ENCODE results near the gene CYP26C1. TPM values are rescaled to one million over a fixed set of nuclear protein-coding genes. Genes with fewer than 3 reads are reported as not detected.
"Not testable (repeated sequence)": the region's sequence is repeated elsewhere in the genome, so short reads cannot be mapped to it uniquely, and the experiment has no call there.

CYP26C1 gene
- polyA plus RNA-seq, 4 donors = 0.05 to 0.19 (median 0.12) TPM

DNA sequence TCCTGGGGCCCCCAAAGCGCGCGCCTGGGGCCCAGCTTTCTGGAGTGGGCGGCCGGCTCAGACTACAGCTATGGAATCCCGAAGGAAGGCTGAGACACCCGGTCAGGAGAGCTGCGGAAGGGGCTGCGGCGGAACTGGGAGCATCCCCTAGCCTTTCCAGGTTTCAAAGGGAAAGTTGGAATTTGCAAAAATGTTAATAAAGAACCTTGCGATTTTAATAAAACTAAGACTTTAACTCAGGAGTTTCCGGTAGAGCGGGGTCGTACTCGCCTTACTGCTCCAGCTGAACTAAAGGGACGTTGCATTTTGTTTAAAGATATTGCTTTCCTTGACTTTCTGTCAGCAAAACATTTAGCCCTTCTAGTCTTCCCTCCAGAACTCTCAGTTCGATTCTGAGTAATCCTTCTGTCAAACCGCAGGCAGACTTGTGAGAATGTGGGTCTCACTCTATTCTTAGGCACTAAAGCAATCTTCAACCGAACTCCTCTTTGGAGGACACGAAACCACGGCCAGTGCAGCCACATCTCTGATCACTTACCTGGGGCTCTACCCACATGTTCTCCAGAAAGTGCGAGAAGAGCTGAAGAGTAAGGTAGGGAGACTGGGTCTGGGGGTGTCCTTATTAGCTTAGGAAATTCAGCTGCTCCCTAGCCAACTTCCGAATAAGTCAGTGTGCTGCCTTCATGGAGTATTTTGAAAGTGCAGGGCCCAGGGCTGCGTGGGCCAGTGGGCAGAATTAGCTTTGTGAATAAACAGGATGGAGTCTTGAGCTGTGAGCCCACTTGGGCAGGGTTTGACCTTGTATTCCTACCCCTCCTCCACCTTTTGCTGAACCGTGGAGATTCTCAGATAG is 15.0 kb downstream of the CYP26C1 start:
- no peak for DNase-seq (ENCODE audit: low read depth in 4 of 4, low spot score in 2 of 4)

DNA sequence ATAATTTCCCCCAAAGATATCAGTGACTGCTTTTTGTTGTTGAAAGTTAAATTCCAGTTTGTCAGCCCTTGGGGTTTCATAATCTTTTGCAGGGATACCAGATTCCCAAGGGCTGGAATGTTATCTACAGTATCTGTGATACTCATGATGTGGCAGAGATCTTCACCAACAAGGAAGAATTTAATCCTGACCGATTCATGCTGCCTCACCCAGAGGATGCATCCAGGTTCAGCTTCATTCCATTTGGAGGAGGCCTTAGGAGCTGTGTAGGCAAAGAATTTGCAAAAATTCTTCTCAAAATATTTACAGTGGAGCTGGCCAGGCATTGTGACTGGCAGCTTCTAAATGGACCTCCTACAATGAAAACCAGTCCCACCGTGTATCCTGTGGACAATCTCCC is 16.3 kb downstream of the CYP26C1 start:
- no peak for DNase-seq (ENCODE audit: low read depth in 4 of 4, low spot score in 2 of 4)

DNA sequence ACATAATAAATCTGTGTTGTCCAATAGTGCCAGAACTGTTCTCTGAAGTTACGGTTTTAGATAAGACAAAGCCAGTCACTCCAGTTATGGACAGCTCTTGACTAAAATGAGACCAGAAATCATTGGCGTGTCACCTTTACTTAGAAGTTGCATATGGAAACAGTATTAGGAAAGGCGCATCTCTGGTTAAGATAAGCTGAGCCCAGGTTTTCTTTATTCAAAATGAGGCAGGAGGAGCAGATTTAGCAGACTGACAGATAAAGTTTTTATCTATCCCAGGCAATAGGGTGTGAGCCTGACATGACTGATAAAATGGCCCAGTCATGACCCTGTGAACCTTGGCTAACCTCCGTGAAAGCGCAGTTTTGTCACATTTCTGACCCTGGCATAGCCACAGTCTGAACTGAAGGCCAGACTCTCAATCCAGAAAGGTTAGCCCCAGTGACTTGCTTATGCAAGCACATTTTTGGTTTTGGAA is 17.3 kb downstream of the CYP26C1 start:
- no peak for DNase-seq (ENCODE audit: low read depth in 4 of 4, low spot score in 2 of 4)

DNA sequence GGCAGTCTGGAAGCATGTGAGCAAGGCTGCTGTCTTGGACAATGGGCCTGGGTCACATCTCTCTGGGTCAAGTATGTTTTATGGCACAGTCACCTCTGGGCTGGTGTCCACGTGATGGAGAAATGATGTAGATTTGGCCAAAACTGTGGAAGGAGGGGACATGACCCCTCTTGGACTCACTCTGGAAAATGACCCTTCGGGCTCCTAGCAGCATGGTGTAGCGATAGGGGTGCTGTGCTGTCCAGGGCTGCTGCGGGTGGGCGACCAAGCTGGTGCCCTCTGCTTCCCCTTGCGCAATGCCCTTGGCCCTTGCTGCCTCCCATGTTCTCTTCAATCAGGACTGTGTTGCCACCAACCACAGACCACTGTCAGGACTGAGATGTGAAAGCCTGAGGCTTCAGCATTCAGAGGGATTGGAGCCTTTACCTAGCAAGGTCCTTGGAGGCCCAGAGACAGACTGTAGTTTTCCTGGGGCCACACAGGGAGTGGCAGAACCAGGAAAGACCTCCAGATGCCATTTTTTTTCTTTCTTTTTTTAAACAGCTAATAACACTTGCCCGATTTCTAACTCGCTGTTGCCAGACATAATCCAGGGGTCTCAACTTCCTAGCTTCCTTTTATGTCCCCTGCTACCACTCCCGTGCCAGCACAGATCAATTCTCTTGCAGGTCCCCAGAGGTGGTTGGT is 19.2 kb downstream of the CYP26C1 start:
- DNase-seq (ENCODE audit: low read depth in 4 of 4, low spot score in 2 of 4) = no peak

DNA sequence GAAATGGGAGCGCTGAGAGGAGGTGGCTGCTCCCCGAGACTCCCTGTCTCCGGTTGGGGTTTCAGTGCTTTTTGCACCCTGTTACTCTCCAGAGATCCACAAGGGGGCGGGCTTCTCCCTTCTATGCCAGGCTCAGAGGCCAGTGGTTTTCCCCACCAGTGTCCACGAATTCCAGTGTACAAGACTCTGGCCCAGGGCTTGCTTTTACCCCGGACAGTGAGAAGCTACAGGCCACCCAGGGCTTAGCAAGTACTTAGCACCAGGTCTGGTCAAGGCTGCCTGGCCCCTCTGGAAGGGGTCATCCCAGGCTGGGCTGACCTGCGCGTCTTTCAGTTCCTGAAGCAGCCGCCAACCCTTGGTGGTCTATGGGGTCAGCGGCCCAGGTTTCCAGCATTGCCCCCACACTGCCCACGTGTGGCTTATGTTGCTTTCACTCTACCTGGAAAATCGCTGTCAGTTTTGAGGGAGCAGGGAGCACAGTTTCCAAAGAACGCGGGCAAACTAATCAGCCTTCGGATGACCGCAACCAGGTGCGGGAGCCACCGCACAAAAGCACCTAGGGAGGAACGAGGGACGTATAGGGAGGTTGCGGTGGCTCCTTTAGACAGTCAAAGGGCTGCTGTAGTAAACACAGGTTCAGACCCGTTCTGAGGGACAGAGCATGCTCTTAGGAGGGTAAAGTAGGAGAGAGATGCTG is 19.9 kb downstream of the CYP26C1 start:
- DNase-seq (ENCODE audit: low read depth in 4 of 4, low spot score in 2 of 4) = no peak

DNA sequence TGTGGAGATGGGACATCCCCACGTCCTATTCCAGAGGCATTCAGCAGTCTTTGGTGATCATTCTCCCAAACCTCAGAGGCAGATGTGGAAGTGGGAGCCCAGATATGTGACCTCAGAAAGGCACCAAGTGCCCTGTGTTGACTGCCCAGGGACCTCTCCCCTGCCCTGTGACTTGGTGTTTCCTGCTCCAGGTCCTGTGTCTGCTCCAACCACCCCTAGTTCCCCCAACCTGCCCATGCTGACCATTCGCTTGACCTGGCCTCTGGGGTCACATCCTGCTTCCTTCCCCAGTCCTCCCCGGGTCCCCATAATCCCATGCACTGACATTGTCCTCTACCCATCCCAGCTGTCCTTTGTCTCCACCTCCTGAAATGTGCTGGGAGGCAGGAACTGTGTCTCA is 20.7 kb downstream of the CYP26C1 start:
- no peak for DNase-seq (ENCODE audit: low read depth in 4 of 4, low spot score in 2 of 4)

DNA sequence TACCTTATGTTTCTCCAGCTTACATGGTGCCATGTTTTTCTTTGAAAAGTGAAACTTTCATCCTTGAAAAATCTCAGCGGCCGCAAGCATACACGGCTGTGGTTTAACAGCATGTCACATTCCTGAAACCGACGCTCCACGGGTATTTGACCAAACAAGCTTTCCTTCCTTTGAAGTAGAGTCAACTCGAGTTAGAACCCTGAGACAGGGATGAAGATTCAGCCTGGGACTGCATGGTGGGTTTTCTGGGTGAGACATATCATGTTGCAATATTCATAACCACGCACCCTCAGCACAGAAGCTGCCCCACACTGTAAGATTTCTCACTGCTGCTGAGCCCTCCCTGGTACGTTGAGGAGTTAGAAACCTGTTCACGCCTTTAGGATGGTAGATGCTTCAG is 21.2 kb downstream of the CYP26C1 start:
- DNase-seq (ENCODE audit: low read depth in 4 of 4, low spot score in 2 of 4) = no peak

DNA sequence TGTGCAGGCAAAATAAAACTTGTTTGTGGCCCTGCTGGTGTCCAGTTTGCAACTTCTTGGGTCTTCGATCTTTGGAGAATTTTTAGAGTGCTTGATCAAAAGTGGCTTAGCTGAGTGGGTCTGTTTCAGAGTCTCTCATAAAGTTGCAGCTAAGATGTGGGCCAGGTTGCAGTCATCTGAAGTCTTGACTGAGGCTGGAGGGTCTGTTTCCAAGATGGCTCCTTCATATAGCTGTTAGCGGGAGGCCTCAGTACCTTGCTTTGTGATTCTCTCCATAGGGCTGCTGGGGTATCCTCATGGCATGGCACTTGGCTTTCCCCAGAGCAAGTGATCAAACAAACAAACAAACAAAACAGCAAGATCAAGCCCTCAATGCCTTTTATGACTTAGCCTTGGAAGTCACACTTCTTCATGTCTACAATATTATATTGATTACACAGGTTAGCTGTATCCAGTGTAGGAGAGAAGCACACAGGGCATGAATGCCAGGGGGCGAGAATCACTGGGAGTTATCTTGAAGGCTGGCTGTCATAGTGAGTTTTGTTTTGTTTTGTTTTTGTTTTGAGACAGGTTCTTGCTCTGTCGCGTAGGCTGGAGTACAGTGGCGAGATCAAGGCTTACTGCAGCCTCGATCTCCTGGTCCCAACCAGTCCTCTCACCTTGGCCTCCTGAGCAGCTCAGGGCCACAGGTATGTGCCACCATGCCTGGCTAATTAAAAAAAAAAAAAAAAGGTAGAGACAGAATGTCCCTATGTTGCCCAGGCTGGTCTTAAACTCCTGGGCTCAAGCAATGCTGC is 23.3 kb downstream of the CYP26C1 start:
- no peak for DNase-seq (ENCODE audit: low read depth in 4 of 4, low spot score in 2 of 4)

DNA sequence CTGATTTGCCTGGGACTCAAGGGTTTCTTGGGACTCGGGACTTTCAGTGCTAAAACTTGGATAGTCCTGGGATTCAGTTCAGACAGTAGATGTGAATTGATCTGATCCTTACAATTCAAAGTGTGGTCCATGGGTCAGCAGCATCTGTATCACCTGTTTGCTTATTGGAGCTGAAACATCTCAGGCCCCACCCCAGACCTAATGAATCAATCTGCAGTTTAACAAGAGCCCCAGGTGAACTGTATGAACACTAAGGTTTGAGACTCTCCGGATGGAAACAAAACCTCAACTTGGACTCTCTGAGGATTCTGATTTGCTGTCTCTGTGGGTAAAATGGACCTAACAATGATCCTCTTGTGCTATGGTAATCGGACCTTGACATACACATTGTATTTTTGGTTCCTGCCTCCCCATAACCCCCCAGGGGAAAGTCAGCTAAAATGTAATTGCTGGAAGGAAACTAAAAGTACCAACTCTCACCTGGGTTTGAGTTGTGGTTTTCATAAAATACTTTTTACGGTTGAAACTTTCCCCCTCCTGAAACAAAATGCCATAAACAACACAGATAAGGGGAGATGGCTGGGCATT is 24.8 kb downstream of the CYP26C1 start:
- DNase-seq (ENCODE audit: low read depth in 4 of 4, low spot score in 2 of 4) = no peak

DNA sequence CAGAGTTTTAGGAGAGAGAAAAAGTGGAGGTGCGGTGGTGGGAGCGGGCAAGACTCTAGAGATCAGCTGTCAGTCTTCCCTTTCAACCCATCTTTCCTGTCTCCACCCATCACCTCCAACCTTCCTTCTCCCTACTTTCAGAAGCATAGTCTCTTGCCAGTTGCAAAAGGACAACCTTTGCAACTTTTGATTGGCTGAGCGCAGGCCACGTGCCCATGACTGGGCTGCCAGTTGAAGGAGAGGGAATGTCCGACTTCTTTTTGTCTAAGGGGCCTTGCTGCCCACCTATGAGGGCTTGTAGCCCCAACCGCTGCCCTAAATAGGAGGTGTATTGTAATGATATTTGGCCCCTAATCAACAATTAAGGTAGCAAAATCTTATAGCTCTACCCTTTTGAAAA is 25.7 kb downstream of the CYP26C1 start:
- no peak for DNase-seq (ENCODE audit: low read depth in 4 of 4, low spot score in 2 of 4)

DNA sequence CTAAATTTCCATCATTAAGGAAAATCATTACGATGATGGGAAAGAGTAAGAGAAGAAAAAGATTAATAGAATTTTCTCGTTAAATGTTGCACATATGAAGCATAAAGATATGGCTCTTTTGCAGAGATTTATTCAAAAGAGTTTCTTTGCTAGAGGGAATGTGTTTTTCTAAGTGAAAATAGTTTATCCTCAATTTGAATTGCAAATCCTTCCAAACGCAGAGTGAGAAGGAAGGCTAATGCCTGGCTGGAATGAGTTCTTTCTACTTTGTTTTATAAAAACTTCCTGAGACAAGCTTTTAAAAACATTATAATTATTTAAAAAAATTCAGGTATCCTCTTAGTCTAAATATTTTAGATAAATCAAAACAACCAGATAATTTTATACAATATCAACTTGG is 27.2 kb downstream of the CYP26C1 start:
- DNase-seq (ENCODE audit: low read depth in 4 of 4, low spot score in 2 of 4) = no peak

DNA sequence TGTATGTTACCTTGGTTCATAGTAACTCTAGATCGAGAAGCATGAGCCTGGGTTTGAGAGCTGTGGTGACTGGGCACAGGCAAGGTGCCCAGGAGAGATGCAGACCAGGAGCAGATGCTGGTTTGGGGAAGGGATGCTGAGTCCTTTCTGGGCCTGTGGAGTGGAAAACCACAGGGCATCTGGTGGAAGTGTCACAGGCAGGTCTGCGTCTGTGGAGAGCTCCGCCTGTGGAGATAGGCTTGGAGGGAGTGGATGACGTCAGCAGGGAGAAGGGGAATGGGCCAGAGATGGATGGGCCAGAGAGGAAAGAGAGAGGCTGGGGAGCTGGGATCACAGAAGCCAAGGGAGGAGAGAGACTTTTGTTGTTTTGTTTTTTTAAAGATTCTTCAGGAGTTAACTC is 27.9 kb downstream of the CYP26C1 start:
- no peak for DNase-seq (ENCODE audit: low read depth in 4 of 4, low spot score in 2 of 4)

DNA sequence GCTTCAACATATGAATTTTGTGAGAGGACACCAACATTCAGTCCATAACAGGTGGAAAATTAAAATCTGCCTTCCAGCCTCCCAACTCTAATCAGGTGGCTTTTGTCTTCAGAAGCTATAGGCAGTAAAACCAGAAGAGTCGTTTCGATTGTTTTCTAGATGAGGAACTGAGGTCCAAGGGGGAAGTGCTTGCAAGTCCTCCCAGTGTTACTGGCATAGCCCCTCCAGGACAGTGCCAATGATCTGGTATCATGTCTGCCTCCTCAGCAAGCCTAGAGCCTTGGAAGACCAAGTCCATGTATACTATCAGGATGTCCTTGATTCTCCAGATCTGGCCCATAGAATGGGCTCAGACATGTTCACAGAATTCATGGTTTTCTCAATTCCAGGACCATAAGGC is 30.0 kb downstream of the CYP26C1 start:
- no peak for DNase-seq (ENCODE audit: low read depth in 4 of 4, low spot score in 2 of 4)

DNA sequence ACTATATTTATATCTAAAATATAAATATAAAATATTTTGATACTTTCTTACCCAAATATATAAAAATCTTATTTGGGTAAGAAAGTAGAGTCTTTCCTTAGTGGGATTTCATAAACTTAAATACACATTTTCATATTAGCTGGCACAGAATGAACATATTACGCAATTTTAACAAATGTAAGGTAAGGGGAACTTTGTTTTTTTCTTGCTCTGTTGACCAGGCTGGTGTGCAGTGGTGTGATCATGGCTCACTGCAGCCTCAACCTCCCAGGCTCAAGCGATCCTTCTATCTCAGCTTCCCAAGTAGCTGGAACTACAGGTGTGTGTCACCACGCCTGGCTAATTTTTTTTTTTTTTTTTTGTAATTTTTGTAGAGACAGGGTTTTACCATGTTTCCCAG is 31.4 kb downstream of the CYP26C1 start:
- DNase-seq (ENCODE audit: low read depth in 4 of 4, low spot score in 2 of 4) = no peak

DNA sequence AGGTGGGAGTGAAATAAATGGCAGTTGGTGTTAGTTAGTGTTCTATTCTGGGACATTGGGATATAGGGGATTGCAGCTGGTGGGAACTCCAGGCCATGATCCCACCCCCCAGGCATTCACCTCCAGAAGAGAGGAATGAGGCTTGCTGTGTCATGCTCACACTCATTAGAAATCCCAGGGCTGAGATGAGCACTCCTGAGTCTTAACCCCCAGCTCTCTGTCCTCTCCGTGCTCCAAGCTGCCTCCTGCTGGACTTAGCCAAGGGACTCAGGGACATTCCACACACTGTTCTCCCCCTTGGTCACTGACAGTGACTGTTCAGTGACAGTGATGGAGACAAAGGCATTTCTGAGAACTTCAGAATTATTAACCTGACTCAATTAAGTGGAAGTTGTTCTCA is 34.6 kb downstream of the CYP26C1 start:
- DNase-seq (ENCODE audit: low read depth in 4 of 4, low spot score in 2 of 4) = no peak

DNA sequence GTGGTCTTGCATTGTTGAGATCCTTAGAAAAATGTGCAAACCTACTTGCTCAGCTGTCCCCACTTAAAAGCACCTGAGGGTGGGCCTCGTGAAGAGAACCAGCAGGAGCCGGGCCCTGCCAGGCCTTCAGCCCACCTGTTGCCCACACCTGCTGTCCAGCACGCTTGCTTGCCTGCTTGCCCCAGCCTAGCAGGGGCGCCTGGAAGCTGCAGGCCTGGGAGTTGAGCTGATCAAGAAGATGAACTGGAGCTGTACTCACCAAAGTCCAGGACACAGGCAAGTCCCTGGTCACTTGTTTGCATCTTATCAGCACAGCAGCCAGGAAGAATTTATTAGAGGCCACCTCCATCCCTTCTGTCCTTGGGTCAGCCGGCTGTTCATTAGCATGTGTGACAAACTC is 36.3 kb downstream of the CYP26C1 start:
- DNase-seq (ENCODE audit: low read depth in 4 of 4, low spot score in 2 of 4) = no peak

DNA sequence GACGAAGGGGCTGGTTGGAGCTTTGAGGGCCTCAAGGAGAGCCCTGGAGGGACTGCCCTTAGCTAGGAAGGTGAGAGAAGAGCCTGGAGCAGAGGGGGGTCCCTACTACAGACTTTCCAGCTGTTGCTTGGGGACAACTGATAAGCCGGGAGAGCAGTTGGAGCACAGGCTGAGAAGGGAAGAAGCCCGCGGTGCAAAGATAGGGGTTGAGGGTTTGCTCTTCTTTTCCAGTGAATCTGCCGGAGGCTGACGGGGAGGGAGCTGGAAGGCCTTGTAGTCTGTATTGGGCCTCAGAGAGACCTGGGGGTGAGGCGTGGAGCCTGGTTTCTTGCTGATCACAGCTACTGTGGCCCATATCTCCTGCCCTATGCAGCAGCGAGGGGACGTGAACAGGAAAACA is 36.8 kb downstream of the CYP26C1 start:
- DNase-seq (ENCODE audit: low read depth in 4 of 4, low spot score in 2 of 4) = no peak

DNA sequence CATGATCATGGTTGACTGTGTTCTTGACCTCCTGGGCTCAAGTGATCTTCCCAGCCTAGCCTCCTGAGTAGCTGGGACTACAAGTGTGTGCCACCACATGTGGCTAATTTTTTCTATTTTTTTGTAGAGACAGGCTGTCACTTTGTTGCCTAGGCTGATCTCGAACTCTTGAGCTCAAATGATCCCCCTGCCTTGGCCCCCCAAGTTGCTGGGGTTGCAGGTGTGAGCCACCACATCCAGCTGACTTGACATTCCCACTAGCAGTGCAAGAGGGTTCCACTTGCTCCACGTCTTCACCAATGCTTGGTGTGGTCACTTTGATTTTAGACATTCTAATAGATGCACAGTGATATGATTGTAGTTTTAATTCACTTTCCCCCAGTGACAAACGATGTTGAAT is 38.2 kb downstream of the CYP26C1 start:
- DNase-seq (ENCODE audit: low read depth in 4 of 4, low spot score in 2 of 4) = no peak

DNA sequence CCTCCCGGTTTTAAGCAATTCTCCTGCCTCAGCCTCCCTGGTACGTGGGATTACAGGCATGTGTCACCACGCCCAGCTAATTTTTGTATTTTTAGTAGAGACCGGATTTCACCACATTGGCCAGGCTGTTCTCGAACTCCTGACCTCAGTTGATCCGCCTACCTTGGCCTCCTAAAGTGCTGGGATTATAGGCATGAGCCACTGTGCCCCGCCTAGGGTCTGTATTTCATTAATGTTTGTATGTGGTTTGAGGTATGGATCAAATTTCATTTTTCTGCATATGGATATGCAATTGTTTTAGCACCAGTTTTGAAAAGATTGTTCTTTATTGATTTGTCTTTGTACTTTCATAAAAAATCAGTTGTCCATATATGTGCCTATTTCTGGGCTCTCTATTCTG is 39.1 kb downstream of the CYP26C1 start:
- DNase-seq (ENCODE audit: low read depth in 4 of 4, low spot score in 2 of 4) = no peak

DNA sequence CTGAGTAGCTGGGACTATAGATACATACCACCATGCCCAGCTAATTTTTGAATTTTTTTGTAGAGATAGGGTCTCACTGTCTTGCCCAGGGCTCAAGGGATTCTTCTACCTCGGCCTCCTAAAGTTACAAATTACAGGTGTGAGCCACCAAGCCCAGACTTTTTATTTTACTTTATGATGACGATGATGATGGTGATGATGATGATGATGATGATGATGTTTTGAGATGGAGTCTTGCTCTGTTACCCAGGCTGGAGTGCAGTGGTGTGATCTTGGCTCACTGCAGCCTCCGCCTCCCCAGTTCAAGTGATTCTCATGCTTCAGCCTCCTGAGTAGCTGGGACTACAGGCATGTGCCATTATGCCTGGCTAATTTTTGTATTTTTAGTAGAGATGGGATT is 40.5 kb downstream of the CYP26C1 start:
- not testable (repeated sequence) for DNase-seq (ENCODE audit: low read depth in 4 of 4, low spot score in 2 of 4)
